ENCODE data around the gene GALNT5.
"Not testable (repeated sequence)": the region's sequence is repeated elsewhere in the genome, so short reads cannot be mapped to it uniquely, and the experiment has no call there.

GALNT5 gene

GRCh38 chr2:157257312-157258252, at the start of gene GALNT5:
Gene GALNT5, plus strand, starts transcription at chr2:157257705. Its CDS starts 378 bp downstream, at chr2:157258083.
- DNase-seq: no peak

GRCh38 chr2:157216286-157216965, 41.1 kb upstream of the GALNT5 start:
- no peak for DNase-seq

- no peak for DNase-seq
Observed at GRCh38 chr2:157217409-157217808, 40.1 kb upstream of the GALNT5 start.

GRCh38 chr2:157218911-157219310, 38.6 kb upstream of the GALNT5 start:
- DNase-seq: no peak

- no peak for DNase-seq
Observed at GRCh38 chr2:157220502-157220901, 37.0 kb upstream of the GALNT5 start.

- DNase-seq: no peak
Observed at GRCh38 chr2:157221394-157221988, 36.0 kb upstream of the GALNT5 start.

- DNase-seq: no peak
Observed at GRCh38 chr2:157223624-157224205, 33.8 kb upstream of the GALNT5 start.

- DNase-seq: not testable (repeated sequence)
Observed at GRCh38 chr2:157224448-157224847, 33.1 kb upstream of the GALNT5 start.

GRCh38 chr2:157227592-157227991, 29.9 kb upstream of the GALNT5 start:
- DNase-seq: no peak

- DNase-seq: no peak
Observed at GRCh38 chr2:157228946-157229345, 28.6 kb upstream of the GALNT5 start.

- no peak for DNase-seq
Observed at GRCh38 chr2:157229572-157229971, 27.9 kb upstream of the GALNT5 start.

GRCh38 chr2:157231476-157231875, 26.0 kb upstream of the GALNT5 start:
- no peak for DNase-seq

GRCh38 chr2:157233506-157233905, 24.0 kb upstream of the GALNT5 start:
- DNase-seq: no peak

- DNase-seq: no peak
Observed at GRCh38 chr2:157236404-157236803, 21.1 kb upstream of the GALNT5 start.

- DNase-seq: no peak
Observed at GRCh38 chr2:157238296-157238695, 19.2 kb upstream of the GALNT5 start.

GRCh38 chr2:157244691-157245090, 12.8 kb upstream of the GALNT5 start:
- DNase-seq: no peak

GRCh38 chr2:157245144-157245840, 12.2 kb upstream of the GALNT5 start:
- no peak for DNase-seq

- no peak for DNase-seq
Observed at GRCh38 chr2:157245846-157246764, 11.4 kb upstream of the GALNT5 start.

GRCh38 chr2:157246765-157247407, 10.6 kb upstream of the GALNT5 start:
- no peak for DNase-seq

GRCh38 chr2:157250836-157251235, 6.7 kb upstream of the GALNT5 start:
- no peak for DNase-seq

GRCh38 chr2:157251932-157252331, 5.6 kb upstream of the GALNT5 start:
- DNase-seq: no peak
